ENCODE results near the gene CCNY.

The CCNY gene

DNA sequence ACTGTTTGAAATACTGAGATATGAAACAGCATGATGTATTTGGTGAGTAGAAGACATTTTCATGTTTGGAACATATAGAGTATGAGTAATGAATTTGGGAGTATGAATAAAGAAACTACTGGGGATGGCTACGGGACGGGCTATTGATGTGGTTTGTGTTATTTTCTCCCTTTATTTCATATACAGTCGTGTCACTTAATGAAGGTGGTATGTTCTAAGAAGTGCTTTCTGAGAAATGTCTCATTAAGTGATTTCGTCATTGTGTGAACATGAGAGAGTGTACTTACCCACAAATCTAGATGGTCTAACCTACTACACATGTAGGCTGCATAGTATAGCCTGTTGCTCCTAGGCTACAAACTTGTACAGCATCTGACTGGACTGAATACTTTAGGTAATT is 106.3 kb downstream of the CCNY start:
- peak overlapping the region; percentile 75 for H3K27ac ChIP-seq
- peaks cover 16 to 27% of the 10 kb centered on the region in 2 experiments for H3K4me1 ChIP-seq (ENCODE audit: control insufficient read depth in 1 of 2, insufficient read depth in 1 of 2, low read depth in 1 of 2, low read length in 1 of 2)
- no peaks in the 10 kb centered on the region for H3K9me3 ChIP-seq
- no peaks in the 10 kb centered on the region for H3K27me3 ChIP-seq
- TF ChIP-seq, protein P1, sequence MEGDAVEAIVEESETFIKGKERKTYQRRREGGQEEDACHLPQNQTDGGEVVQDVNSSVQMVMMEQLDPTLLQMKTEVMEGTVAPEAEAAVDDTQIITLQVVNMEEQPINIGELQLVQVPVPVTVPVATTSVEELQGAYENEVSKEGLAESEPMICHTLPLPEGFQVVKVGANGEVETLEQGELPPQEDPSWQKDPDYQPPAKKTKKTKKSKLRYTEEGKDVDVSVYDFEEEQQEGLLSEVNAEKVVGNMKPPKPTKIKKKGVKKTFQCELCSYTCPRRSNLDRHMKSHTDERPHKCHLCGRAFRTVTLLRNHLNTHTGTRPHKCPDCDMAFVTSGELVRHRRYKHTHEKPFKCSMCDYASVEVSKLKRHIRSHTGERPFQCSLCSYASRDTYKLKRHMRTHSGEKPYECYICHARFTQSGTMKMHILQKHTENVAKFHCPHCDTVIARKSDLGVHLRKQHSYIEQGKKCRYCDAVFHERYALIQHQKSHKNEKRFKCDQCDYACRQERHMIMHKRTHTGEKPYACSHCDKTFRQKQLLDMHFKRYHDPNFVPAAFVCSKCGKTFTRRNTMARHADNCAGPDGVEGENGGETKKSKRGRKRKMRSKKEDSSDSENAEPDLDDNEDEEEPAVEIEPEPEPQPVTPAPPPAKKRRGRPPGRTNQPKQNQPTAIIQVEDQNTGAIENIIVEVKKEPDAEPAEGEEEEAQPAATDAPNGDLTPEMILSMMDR (IDR thresholded peaks at IDR 0.05) = no peak
- H3K36me3 ChIP-seq = no peaks in the 10 kb centered on the region
- H3K4me3 ChIP-seq (ENCODE audit: low read depth in 1 of 2, low read length in 1 of 2) = no peak overlapping the region

DNA sequence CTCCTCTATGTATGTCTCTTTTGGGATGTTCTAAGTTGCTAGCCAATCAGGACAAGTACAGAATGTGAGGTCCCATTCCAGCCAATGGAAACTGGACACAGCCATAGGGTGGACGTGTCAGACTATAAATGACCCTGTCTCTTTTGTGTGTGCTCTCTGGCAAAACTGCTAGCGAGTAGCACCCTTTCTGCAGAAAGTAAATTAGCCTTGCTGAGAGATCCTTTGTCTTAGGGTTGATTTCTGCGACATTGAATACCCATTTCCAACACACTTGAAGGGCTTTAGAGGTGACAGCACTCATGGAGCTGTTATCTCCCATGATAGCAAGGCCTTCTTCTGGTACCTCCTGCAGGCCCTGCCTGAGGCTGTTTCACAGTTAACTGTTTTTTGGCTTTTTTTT is 107.5 kb downstream of the CCNY start:
- Histone ChIP-seq H3K4me1 (ENCODE audit: control insufficient read depth in 1 of 2, insufficient read depth in 1 of 2, low read depth in 1 of 2, low read length in 1 of 2) (peaks cover 28 to 36% of the 10 kb centered on the region in 2 experiments), H3K4me3 (ENCODE audit: low read depth in 1 of 2, low read length in 1 of 2) (peak overlapping the region in 1 of 2 experiments; percentile 3), H3K27me3 (no peaks in the 10 kb centered on the region), H3K9me3 (no peaks in the 10 kb centered on the region), H3K36me3 (no peaks in the 10 kb centered on the region), H3K27ac (peak overlapping the region; percentile 75)
- TF ChIP-seq, protein P1 (IDR thresholded peaks at IDR 0.05) = no peak

DNA sequence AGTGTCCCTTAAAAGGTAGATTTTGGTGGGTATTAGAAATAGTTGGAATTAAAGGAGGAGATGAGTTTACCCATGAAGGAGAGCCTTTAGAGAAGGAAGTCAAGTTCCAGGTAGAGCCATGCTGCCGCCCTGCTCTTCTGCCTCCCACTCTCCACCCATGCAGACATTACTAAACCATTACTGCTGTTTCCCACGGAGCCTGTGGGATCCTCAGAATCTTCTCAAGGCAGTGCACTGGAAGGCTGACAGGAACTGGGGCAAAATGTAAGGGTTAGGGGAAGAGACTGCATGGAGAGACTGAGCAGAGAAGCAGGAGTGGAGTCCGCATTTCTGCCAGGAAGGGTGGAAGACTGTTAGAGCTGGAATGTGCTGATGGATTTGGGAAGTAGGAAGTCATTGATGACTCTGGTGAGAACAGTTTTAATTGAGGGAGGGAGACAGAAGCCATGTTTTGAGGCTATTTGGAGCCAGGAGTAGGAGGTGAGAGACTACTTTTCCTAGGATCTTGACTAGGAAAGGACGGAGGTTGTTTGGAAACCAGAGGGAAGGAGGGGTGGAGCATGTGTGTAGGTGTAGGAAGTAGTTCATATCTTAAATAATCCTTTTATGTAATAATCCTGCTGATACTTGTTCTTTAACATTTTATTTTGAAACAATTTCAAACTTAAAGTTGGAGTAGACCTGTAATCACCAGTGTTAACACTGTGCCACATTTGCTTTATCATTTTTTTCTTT is 109.0 kb downstream of the CCNY start:
- no peak overlapping the region for H3K27ac ChIP-seq
- H3K27me3 ChIP-seq = no peaks in the 10 kb centered on the region
- H3K4me1 ChIP-seq (ENCODE audit: control insufficient read depth in 1 of 2, insufficient read depth in 1 of 2, low read depth in 1 of 2, low read length in 1 of 2) = peaks cover 43 to 51% of the 10 kb centered on the region in 2 experiments
- H3K4me3 ChIP-seq (ENCODE audit: low read depth in 1 of 2, low read length in 1 of 2) = no peak overlapping the region
- H3K9me3 ChIP-seq = no peaks in the 10 kb centered on the region
- TF ChIP-seq, protein P1 (IDR thresholded peaks at IDR 0.05) = no peak
- no peaks in the 10 kb centered on the region for H3K36me3 ChIP-seq

DNA sequence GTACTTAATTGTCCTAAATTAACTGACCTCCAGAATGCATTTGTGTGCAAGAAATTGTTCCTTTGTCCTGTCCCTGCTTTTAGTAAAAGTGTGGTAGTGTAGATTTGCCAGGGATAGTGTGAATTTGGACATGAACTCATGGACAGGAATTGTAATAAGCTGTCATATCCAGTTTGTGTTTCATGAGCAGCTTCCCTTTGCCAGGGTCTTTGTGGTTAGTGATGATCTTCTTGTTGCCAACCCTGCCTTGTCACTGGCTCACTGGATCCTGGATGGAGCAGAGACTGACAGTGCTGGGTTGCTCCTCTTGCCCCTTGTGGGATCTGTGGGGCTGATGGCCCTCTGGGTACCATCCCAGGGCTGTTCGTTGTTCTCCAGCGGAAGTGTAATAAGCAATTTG is 110.1 kb downstream of the CCNY start:
- Histone ChIP-seq H3K36me3 (no peaks in the 10 kb centered on the region), H3K9me3 (no peaks in the 10 kb centered on the region), H3K4me1 (ENCODE audit: control insufficient read depth in 1 of 2, insufficient read depth in 1 of 2, low read depth in 1 of 2, low read length in 1 of 2) (peaks cover 54 to 62% of the 10 kb centered on the region in 2 experiments), H3K27me3 (no peaks in the 10 kb centered on the region), H3K4me3 (ENCODE audit: low read depth in 1 of 2, low read length in 1 of 2) (no peak overlapping the region), H3K27ac (peak overlapping the region; percentile 9)
- TF ChIP-seq, protein P1 (IDR thresholded peaks at IDR 0.05) = no peak

DNA sequence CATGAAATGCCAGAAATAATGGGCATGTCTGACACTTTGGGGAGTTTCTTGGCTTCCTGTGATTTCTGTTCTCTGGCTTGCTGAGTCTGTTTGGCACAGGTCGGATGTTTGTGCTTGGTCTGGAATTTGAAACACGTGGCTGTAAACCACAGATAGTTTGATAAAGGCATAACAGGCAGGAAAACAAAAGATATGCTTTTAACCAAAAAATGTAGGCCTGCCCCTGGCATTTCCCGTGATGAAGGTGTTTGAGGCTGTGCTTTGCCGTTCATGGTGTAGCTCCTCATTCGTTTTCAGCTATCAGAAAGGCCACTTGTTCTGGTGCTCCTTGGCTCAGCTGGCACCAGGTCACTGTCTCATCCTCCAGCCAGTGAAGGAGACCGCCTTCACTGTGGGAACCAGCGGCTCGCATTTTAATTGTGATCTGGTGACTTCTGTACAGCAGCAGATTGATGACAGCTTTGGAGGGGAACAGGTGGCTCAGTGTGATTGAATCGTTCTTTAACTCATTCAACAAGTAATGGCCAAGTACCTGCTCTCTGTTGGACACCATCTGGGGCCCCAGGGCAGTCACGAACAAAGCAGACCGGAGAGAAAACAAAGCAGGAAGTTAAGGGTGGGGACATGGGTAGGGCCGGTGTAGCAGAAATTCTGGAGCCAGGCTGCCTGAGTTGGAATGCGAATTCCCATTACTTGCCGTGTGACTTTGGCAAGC is 111.5 kb downstream of the CCNY start:
- no peaks in the 10 kb centered on the region for H3K9me3 ChIP-seq
- peaks cover 66 to 73% of the 10 kb centered on the region in 2 experiments for H3K4me1 ChIP-seq (ENCODE audit: control insufficient read depth in 1 of 2, insufficient read depth in 1 of 2, low read depth in 1 of 2, low read length in 1 of 2)
- H3K27me3 ChIP-seq = no peaks in the 10 kb centered on the region
- no peaks in the 10 kb centered on the region for H3K36me3 ChIP-seq
- H3K27ac ChIP-seq = peak overlapping the region; percentile 93
- TF ChIP-seq, protein P1 (IDR thresholded peaks at IDR 0.05) = no peak
- peak overlapping the region in 1 of 2 experiments; percentile 5 for H3K4me3 ChIP-seq (ENCODE audit: low read depth in 1 of 2, low read length in 1 of 2)

Data from neutrophil (primary cell).